ENCODE data around the gene MRI1.

DNA sequence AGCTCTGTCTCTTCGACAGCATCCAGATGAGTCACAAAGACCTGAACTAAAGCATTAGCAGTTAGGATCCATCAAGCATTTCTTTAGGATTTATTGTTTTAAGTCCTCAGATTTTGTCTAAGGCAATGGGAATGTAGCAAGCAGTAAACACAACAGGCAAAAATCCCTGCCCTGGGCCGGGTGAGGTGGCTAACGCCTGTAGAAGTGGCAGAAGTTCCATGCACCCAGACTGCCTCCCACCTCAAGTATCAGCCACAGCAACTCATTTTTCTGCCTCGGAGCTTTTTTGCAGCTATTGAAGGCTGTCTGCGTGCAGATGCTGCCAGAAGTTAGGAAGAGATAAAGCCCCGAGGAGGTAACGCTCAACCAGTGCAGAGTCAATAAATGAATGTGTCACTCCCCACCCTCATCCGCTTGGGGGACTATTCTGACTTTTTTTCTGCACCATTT lies 47.1 kb upstream of the MRI1 start:
- TF ChIP-seq POLR2A (IDR thresholded peaks at IDR 0.05; ENCODE audit: low read depth): no peak
- TF ChIP-seq, protein P1, sequence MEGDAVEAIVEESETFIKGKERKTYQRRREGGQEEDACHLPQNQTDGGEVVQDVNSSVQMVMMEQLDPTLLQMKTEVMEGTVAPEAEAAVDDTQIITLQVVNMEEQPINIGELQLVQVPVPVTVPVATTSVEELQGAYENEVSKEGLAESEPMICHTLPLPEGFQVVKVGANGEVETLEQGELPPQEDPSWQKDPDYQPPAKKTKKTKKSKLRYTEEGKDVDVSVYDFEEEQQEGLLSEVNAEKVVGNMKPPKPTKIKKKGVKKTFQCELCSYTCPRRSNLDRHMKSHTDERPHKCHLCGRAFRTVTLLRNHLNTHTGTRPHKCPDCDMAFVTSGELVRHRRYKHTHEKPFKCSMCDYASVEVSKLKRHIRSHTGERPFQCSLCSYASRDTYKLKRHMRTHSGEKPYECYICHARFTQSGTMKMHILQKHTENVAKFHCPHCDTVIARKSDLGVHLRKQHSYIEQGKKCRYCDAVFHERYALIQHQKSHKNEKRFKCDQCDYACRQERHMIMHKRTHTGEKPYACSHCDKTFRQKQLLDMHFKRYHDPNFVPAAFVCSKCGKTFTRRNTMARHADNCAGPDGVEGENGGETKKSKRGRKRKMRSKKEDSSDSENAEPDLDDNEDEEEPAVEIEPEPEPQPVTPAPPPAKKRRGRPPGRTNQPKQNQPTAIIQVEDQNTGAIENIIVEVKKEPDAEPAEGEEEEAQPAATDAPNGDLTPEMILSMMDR (IDR thresholded peaks at IDR 0.05): no peak
- TF ChIP-seq POLR2AphosphoS5 (IDR thresholded peaks at IDR 0.05): no peak
- no peak for TF ChIP-seq EP300 (IDR thresholded peaks at IDR 0.05)
